ENCODE measurements around the gene PLCB1.

GRCh38 chr20:8145246-8146168, 13.4 kb downstream of the PLCB1 start:
- no peak for TF ChIP-seq POLR2A (IDR thresholded peaks at IDR 0.05; ENCODE audit: extremely low read depth, insufficient read length)
- TF ChIP-seq CTCF (IDR thresholded peaks at IDR 0.05; ENCODE audit: low read depth, low read length), result no peak
- no peak for TF ChIP-seq MAX (IDR thresholded peaks at IDR 0.05; ENCODE audit: low read depth, low read length)
- TF ChIP-seq MYC (IDR thresholded peaks at IDR 0.05; ENCODE audit: low read depth, low read length), result no peak
